Neural progenitor cell (in vitro differentiated cells): ENCODE data around the gene CLEC17A. TPM values are rescaled to one million over a fixed set of nuclear protein-coding genes. Genes with fewer than 3 reads are reported as not detected.
A peak's percentile ranks its signal among the peaks of the same experiment; 100 is the strongest.

Source experiments
- DNase-seq: peaks from one replicate; pipeline ENCODE4 v3.0.0-alpha.2; 2016; ENCODE audit warnings: low spot score
- H2AFZ ChIP-seq: fragments of 200-600 bp; sonication (generic); replicated peaks from 2 replicates; pipeline ENCODE4 v1.6.1; 2016; ENCODE audit warnings: antibody characterized with exemption
- H3F3A ChIP-seq: fragments of 200-600 bp; sonication (generic); 2 replicates; pipeline ENCODE4 v1.6.1; 2016; ENCODE audit warnings: antibody characterized with exemption, low read depth
- H3K27ac ChIP-seq: fragments of 200-600 bp; sonication (generic); 2 replicates; pipeline ENCODE4 v1.5.1; 2016; ENCODE audit warnings: mild to moderate bottlenecking
- H3K27me3 ChIP-seq: fragments of 200-600 bp; sonication (generic); 2 replicates; pipeline ENCODE4 v1.6.1; 2016; ENCODE audit warnings: mild to moderate bottlenecking, moderate library complexity
- H3K36me3 ChIP-seq: fragments of 200-600 bp; sonication (generic); 2 replicates; pipeline ENCODE4 v1.5.1; 2016
- H3K4me1 ChIP-seq: fragments of 200-600 bp; sonication (generic); 2 replicates; pipeline ENCODE4 v1.6.1; 2016; ENCODE audit warnings: mixed run types
- H3K4me2 ChIP-seq: fragments of 200-600 bp; sonication (generic); 2 replicates; pipeline ENCODE4 v1.6.1; 2016
- H3K4me3 ChIP-seq: fragments of 200-600 bp; sonication (generic); 2 replicates; pipeline ENCODE4 v1.5.1; 2016
- H3K79me2 ChIP-seq: fragments of 200-600 bp; sonication (generic); 2 replicates; pipeline ENCODE4 v1.6.1; 2016; ENCODE audit warnings: low read depth
- H3K9ac ChIP-seq: fragments of 200-600 bp; sonication (generic); 2 replicates; pipeline ENCODE4 v1.6.1; 2016
- H3K9me3 ChIP-seq: fragments of 200-600 bp; sonication (generic); 2 replicates; pipeline ENCODE4 v1.5.1; 2016; ENCODE audit warnings: low read depth
- H4K20me1 ChIP-seq: fragments of 200-600 bp; sonication (generic); 2 replicates; pipeline ENCODE4 v1.6.1; 2016; ENCODE audit warnings: low read depth
- H3K27ac Mint-ChIP-seq: 3 replicates; pipeline ENCODE4 v1.8.0; 2021; ENCODE audit warnings: mixed read lengths
- H3K27me3 Mint-ChIP-seq: 2 replicates; pipeline ENCODE4 v1.8.0; 2022; ENCODE audit warnings: low read depth, mild to moderate bottlenecking, inconsistent platforms, moderate library complexity, mixed read lengths; ENCODE audit not compliant: insufficient read depth
- H3K36me3 Mint-ChIP-seq: 3 replicates; pipeline ENCODE4 v1.8.0; 2021; ENCODE audit warnings: mixed read lengths
- H3K4me1 Mint-ChIP-seq: 3 replicates; pipeline ENCODE4 v1.8.0; 2021; ENCODE audit warnings: mixed read lengths
- H3K4me3 Mint-ChIP-seq: 3 replicates; pipeline ENCODE4 v1.8.0; 2021; ENCODE audit warnings: mild to moderate bottlenecking, moderate library complexity, mixed read lengths
- H3K9me3 Mint-ChIP-seq: 3 replicates; pipeline ENCODE4 v1.8.0; 2020; ENCODE audit warnings: mixed read lengths
- CTCF ChIP-seq: fragments of 200-600 bp; sonication (generic); IDR thresholded peaks from 2 replicates; pipeline ENCODE4 v1.5.1; 2017; ENCODE audit warnings: antibody characterized with exemption, mild to moderate bottlenecking
- EZH2 ChIP-seq: fragments of 200-600 bp; sonication (generic); IDR thresholded peaks from 2 replicates; pipeline ENCODE4 v1.6.1; 2017; ENCODE audit warnings: antibody characterized with exemption, mild to moderate bottlenecking, moderate library complexity
- EZH2phosphoT487 ChIP-seq: fragments of 200-600 bp; sonication (generic); IDR thresholded peaks from 2 replicates; pipeline ENCODE4 v1.6.1; 2017; ENCODE audit warnings: antibody characterized with exemption
- total RNA-seq: library from RNA; depleted of rRNA; stranded (reverse); fragments of >200 nt; gene quantifications from 2 replicates; pipeline ENCODE4 v1.2.3, GENCODE V29; 2015; ENCODE audit warnings: low replicate concordance

CLEC17A gene
- total RNA-seq, 1 donor from 2014 or later, result not detected

GRCh38 chr19:14561249-14561648, 21.6 kb upstream of the CLEC17A start:
- no peak overlapping the region for H2AFZ ChIP-seq
- Mint-ChIP-seq H3K36me3 (no peaks in the 10 kb centered on the region), H3K9me3 (no peaks in the 10 kb centered on the region), H3K27me3 (peaks cover 3% of the 10 kb centered on the region), H3K27ac (no peak overlapping the region), H3K4me3 (no peak overlapping the region), H3K4me1 (peaks cover 20% of the 10 kb centered on the region)
- no peaks in the 10 kb centered on the region for H3K27me3 ChIP-seq
- peak overlapping the region; percentile 45 for H3K9ac ChIP-seq
- TF ChIP-seq EZH2phosphoT487 (no peak), EZH2 (no peak), CTCF (no peak)
- peaks cover 16% of the 10 kb centered on the region for H3F3A ChIP-seq
- H4K20me1 ChIP-seq, result peaks cover 68% of the 10 kb centered on the region
- H3K4me1 ChIP-seq, result peaks cover 34% of the 10 kb centered on the region
- no peak overlapping the region for H3K4me3 ChIP-seq
- H3K9me3 ChIP-seq, result no peaks in the 10 kb centered on the region
- H3K36me3 ChIP-seq, result no peaks in the 10 kb centered on the region
- peaks cover 59% of the 10 kb centered on the region for H3K79me2 ChIP-seq
- no peak for DNase-seq
- peak overlapping the region; percentile 78 for H3K27ac ChIP-seq
- no peak overlapping the region for H3K4me2 ChIP-seq

- peaks cover 32% of the 10 kb centered on the region for H3K4me1 ChIP-seq
- no peak for TF ChIP-seq CTCF
- TF ChIP-seq EZH2phosphoT487, result no peak
- no peak for TF ChIP-seq EZH2
- H3K27me3 ChIP-seq, result no peaks in the 10 kb centered on the region
- H3K9ac ChIP-seq, result peak overlapping the region; percentile 45
- H3K4me2 ChIP-seq, result peak overlapping the region; percentile 2
- H3K4me3 ChIP-seq, result no peak overlapping the region
- peak overlapping the region; percentile 78 for H3K27ac ChIP-seq
- H3K4me3 Mint-ChIP-seq, result no peak overlapping the region
- H3K79me2 ChIP-seq, result peaks cover 57% of the 10 kb centered on the region
- peaks cover 3% of the 10 kb centered on the region for H3K27me3 Mint-ChIP-seq
- peaks cover 9% of the 10 kb centered on the region for H3F3A ChIP-seq
- no peak for DNase-seq
- H3K36me3 ChIP-seq, result no peaks in the 10 kb centered on the region
- H3K9me3 Mint-ChIP-seq, result no peaks in the 10 kb centered on the region
- H3K4me1 Mint-ChIP-seq, result peaks cover 16% of the 10 kb centered on the region
- H4K20me1 ChIP-seq, result peaks cover 63% of the 10 kb centered on the region
- peak overlapping the region; percentile 76 for H3K27ac Mint-ChIP-seq
- H3K36me3 Mint-ChIP-seq, result no peaks in the 10 kb centered on the region
- no peak overlapping the region for H2AFZ ChIP-seq
- no peaks in the 10 kb centered on the region for H3K9me3 ChIP-seq
Measured at GRCh38 chr19:14561847-14562351, 21.0 kb upstream of the CLEC17A start.

GRCh38 chr19:14562660-14563589, 20.0 kb upstream of the CLEC17A start:
- DNase-seq, result peak; percentile 39
- Histone ChIP-seq H3K36me3 (no peaks in the 10 kb centered on the region), H3K79me2 (peaks cover 47% of the 10 kb centered on the region), H3K9ac (no peak overlapping the region), H3K4me1 (peaks cover 32% of the 10 kb centered on the region), H3K27me3 (no peaks in the 10 kb centered on the region), H3K27ac (peak overlapping the region; percentile 46), H4K20me1 (peaks cover 59% of the 10 kb centered on the region), H3K9me3 (no peaks in the 10 kb centered on the region), H3K4me3 (no peak overlapping the region), H3K4me2 (peak overlapping the region; percentile 2), H2AFZ (no peak overlapping the region), H3F3A (peaks cover 9% of the 10 kb centered on the region)
- H3K36me3 Mint-ChIP-seq, result peaks cover 2% of the 10 kb centered on the region
- H3K4me1 Mint-ChIP-seq, result peaks cover 16% of the 10 kb centered on the region
- H3K4me3 Mint-ChIP-seq, result no peak overlapping the region
- H3K9me3 Mint-ChIP-seq, result no peaks in the 10 kb centered on the region
- peak overlapping the region; percentile 89 for H3K27ac Mint-ChIP-seq
- H3K27me3 Mint-ChIP-seq, result peaks cover 7% of the 10 kb centered on the region
- TF ChIP-seq CTCF, result no peak
- no peak for TF ChIP-seq EZH2
- TF ChIP-seq EZH2phosphoT487, result no peak
